Measurements from ENCODE around the gene TREX2.

The TREX2 gene

DNA sequence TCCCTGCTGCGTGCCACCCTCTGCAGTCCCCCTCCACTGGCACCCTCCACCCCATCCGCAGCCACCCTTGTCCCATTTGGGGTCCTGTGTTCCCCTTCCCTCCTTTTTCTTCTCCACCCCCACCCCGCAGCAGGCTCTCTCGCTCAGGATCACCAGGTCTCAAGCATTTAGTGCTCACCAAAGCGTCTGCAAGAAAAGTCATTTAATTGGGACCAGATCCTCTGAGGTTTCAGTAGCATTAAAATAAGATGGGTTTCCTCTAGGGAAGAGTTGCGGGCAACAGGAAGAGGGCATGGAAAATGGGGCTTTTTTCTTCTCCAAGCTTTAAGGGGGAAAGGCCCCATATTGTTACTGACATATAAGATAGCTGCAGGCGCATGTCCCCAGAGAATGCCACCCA is 29.4 kb upstream of the TREX2 start:
- no peak for DNase-seq

DNA sequence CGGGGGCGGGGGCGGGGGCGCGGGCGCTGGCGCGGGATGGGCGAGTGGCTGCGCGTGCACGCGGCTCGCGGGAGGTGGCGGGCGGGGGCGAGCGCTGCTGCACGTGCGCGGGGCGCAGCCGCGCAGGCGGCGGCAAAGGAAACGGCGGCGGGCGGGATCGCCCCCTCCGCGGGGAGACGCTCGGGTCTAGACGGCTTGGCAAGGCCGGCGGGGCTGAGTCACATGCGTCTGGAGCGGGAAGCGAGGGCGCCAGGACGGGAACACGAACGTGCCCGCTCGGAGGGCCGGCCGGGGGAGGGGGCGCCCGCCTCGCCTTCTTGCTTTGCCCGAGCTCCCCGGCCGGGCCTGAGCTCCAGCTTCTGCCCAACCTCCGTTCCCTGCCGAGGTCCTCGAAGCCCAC is 28.9 kb upstream of the TREX2 start:
- peak; percentile 39 for DNase-seq

DNA sequence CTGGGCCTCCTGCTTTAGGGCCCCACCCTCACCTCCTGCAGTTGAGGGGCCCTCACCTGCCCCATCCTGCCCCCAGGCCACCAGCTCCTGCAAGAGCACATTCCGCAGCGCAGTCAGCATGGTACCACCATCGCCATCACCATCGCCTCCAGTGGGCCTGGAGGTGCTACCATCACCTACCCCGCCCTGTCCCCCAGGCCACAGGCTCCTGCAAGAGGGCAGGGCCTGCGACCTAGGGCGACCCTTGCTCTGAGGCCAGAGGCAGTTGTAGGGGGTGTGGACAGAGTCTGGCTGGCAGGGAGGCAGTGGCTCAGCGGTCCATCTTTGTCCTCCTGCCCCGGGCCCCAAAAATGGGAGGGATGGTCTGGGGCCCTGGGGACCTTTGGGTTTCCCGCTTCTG is 28.4 kb upstream of the TREX2 start:
- no peak for DNase-seq

GRCh38 chrX:153473126-153473525 is 27.3 kb upstream of the TREX2 start:
- DNase-seq = no peak

DNA sequence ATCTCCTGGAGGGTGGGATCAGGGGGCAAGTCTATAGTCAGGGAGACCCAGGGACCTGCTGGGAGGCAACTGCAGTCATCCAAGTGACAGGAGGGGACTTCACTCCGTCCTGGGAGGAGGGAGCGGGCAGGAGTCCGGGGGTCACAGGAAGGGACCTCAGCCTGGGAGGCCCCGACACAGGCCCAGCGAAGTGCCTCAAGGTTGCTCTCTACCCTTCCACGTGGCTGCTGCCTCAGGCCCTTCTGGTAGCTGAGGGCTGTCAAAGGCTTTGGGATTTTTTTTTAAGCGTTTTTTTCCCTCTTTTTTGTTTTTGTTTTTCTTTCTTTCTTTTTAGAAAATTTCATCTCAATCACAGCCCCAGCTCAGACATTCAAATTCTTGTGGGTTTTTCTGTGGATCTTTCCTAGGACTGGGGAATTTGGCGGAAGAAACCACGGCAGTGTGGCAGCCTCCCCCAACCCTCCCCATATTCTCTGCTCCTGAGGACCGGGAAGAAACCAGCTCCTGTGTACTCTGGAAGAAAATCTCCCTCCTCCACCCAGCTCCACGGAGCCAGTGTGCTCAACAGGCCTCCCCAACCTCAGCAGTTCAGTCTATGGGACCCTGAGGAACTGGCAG is 25.9 kb upstream of the TREX2 start:
- DNase-seq = no peak

DNA sequence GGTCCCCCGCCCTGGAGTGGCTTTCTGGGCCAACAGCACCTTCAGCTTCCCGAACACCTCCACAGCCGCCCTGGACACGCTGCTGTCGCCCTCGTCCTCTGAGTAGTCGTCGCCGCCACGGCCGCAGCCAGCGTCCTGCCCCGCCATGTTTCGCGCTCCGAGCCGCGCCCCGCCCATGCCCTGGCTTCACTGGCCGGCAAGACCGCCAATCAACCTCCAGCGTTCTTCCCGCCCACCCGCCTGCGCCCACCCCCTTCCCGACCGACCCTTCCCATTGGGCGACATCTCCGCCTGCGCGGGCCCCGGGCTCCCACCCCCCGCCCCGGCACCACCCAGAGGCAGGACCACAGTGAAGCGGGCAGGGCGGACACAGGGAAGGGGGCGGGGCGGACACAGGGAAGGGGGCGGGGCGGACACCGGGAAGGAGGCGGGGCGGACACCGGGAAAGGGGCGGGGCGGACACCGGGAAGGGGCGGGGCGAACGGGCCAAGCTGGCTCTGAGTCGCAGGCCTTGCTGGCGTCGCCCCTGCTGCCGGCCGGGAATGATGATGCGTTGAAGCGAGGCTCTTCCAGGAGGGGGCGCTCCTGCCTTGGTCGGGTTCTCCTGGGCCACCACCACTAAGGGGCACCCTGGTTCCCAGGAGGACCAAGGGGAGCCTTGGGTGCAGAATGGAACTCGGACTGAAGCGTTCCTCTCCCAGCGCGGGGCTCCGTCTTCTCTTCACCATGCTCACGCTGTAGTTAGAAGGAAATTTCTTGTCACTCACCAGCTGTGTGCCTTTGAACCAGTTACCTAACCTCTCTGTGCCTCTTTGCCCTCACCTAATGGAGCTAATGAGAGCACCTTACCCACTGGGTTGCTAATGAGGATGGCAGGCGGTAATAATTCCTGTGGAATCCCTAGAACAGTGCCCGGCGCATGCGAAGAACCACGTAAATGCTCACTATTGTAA is 24.8 kb upstream of the TREX2 start, which contains the start of gene HAUS7:
HAUS7 (minus strand) TSS at position 166 of the 953 bp plus-strand sequence; CDS start at position 147, 19 bp downstream.
- DNase-seq = peak; percentile 85

- DNase-seq = peak; percentile 32
Measured at GRCh38 chrX:153469811-153470410, 24.1 kb upstream of the TREX2 start.

DNA sequence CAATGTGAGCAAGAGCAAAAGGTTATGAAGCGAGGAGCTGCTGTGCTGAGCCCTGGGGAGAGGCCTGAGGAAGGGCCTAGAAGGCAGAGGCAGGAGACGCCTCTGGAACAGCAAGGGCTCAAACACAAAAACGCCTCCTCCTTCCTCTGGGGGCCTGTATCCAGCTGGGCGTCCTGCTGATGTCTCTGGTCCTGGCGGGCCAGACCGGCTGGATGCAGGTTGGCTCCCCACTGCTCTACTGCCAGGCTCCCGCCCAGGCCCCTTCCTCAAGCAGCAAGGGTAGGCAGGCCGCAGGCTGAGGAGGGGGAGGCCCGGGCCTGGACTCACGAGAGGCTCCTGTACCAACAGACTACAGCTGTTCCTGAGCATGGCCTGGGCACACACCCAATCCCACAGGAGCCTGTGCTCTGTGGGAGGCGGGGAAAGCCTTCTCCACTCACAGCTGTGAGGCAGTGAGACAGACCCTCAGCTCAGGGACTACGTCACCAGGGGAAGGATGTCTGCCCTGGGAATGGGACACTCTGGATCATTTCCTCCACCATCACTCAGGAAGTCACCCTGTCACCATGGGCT is 22.2 kb upstream of the TREX2 start:
- DNase-seq = no peak

DNA sequence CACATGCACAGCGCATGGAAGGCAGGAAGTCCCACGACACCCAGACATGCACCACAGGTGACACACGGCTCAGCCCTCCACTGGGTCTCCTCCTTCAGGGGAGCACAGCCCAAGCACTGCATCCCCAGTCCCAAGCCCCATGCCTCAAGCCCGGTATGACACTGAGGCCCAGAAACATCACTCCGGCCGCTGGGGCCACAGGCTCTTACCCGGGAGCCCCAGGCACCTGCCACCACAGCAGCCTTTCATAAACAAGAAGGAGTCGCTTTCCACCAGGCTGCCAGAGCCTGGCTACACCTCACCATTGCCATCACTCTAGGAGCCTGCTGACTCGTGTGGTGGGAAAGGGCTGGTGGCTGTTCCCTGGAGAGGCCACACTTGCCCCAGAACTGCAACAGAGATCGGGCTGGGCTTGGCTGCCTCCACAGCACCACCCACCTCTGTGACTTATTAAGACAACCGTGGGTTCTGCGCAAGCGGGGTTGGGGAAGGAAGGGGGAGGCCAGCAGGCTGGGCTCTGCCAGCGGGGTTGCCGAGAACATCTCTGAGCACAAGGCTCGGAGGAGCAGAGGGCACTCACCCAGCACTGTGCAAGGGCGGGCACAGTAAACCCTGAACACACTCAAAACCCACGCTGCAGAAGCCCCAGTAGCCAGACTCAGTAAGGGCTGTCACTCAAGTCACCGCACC is 20.0 kb upstream of the TREX2 start:
- no peak for DNase-seq

- no peak for DNase-seq
Measured at GRCh38 chrX:153464116-153464515, 18.3 kb upstream of the TREX2 start.

DNA sequence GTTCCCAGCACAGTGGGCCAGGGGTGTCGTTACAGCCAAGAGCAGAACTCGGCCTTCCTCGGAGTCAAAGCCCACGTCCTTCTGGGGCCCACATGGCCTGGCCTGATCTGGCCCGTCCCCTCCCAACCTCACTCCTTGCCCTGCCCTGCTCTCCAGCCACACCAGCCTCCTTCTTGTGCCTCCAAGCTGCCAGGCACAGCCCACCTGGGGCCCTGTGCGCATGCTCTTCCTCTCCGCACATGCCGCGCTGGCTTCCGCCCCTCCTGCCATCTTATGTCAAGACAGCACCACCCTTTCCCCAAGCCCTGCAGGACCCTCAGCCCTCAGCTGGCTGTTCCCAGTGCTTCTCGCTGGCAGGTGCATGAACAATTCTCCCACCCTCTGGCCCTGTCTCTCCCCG is 17.7 kb upstream of the TREX2 start:
- no peak for DNase-seq

- no peak for DNase-seq
Measured at GRCh38 chrX:153463031-153463430, 17.2 kb upstream of the TREX2 start.

GRCh38 chrX:153462291-153462690 is 16.4 kb upstream of the TREX2 start:
- DNase-seq = no peak

- DNase-seq = peak; percentile 40
Measured at GRCh38 chrX:153460826-153461225, 15.0 kb upstream of the TREX2 start.

DNA sequence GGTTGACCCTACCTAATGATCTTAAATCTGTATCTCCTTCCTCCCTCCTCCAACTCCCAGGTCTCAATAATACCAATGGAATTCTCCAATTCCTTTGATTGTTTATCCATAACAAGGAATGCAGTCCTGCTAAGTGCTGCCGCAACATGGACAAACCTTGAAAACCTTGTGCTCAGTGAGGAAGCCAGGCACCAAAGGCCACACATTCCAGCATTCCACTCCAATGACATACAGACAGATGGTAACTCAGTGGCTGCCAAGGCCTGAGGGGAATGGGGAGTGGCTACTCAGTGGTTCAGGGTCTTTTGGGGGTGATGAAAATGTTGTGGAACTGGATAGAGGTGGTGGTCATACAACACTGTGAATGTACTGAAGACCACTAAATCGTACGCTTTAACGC is 14.1 kb upstream of the TREX2 start:
- no peak for DNase-seq

- no peak for DNase-seq
Measured at GRCh38 chrX:153458476-153458875, 12.6 kb upstream of the TREX2 start.

DNA sequence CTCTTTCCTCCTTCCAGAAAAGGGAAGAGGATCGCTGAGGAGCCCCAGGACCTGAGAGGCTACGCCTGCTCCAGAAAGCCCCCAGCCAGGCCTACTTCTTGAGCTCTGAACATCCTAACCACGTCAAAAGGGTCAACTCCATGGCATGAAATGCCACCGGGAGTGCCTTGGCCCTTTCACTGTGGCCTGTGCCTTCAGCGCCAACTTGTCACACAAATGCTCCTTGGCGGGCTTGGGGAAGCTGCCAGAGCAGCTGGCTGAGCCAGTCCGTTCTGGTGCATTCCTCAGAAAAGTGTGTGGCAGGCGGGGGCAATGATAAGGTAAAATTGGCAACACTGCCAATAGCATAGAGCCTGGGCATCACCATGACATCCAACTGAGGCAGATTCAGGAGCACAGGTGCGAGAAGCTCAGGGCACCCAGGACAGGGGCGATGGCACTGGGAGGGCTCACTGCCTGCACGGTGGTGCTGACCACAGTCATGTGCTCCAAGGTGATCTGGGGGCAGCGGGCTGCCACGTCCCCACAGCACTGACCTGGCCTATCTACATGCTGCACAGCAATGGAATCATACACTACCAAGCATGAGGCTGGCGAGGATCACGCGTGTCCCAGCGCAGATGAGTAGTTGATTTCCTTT is 12.1 kb upstream of the TREX2 start:
- no peak for DNase-seq

GRCh38 chrX:153457136-153457825 is 11.4 kb upstream of the TREX2 start:
- DNase-seq = no peak

DNA sequence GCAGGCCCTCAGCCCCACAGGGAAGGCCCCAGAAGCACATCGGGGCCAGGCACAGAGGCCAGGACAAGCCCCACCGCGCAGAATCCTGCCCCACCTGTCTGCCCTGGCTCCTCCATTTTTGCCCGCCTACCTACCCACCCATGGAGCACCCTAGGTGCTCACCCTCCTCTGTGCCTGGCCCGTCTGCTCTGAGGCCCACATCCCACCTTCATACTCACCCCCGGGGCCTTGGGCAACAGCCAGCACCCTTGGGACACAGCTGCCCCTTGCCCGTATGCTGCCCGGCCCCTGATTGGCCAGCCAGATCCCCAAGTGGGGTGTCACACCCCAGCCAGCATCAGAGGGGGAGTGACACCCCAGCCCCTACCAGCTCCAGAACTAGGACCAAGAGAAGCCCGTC is 10.8 kb upstream of the TREX2 start:
- DNase-seq = no peak

- no peak for DNase-seq
Measured at GRCh38 chrX:153456161-153456560, 10.3 kb upstream of the TREX2 start.

GRCh38 chrX:153455571-153455970 is 9.7 kb upstream of the TREX2 start:
- DNase-seq = no peak
